ENCODE measurements around the gene STAT1.

DNA sequence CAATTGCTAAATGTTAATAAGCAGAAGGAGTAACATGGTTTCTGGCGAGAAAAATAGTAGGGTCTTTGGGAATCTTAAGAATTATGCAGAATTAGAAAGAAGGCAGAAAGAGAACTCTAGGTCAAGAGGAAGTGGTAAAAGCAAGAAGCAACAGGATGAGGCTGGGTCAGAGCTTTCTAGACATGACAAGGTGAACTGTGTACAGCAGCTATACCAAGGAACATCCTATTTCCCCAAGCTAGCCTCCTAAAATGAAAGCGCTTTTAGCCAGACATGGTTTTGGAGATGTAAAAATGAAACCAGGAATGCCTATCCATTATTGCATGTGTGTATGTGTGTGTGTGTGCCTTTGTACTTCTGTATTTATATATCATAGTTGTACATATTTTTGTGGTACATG is 42.3 kb upstream of the STAT1 start:
- TF ChIP-seq, protein P1, sequence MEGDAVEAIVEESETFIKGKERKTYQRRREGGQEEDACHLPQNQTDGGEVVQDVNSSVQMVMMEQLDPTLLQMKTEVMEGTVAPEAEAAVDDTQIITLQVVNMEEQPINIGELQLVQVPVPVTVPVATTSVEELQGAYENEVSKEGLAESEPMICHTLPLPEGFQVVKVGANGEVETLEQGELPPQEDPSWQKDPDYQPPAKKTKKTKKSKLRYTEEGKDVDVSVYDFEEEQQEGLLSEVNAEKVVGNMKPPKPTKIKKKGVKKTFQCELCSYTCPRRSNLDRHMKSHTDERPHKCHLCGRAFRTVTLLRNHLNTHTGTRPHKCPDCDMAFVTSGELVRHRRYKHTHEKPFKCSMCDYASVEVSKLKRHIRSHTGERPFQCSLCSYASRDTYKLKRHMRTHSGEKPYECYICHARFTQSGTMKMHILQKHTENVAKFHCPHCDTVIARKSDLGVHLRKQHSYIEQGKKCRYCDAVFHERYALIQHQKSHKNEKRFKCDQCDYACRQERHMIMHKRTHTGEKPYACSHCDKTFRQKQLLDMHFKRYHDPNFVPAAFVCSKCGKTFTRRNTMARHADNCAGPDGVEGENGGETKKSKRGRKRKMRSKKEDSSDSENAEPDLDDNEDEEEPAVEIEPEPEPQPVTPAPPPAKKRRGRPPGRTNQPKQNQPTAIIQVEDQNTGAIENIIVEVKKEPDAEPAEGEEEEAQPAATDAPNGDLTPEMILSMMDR (IDR thresholded peaks at IDR 0.05) = no peak
- TF ChIP-seq, protein P2, sequence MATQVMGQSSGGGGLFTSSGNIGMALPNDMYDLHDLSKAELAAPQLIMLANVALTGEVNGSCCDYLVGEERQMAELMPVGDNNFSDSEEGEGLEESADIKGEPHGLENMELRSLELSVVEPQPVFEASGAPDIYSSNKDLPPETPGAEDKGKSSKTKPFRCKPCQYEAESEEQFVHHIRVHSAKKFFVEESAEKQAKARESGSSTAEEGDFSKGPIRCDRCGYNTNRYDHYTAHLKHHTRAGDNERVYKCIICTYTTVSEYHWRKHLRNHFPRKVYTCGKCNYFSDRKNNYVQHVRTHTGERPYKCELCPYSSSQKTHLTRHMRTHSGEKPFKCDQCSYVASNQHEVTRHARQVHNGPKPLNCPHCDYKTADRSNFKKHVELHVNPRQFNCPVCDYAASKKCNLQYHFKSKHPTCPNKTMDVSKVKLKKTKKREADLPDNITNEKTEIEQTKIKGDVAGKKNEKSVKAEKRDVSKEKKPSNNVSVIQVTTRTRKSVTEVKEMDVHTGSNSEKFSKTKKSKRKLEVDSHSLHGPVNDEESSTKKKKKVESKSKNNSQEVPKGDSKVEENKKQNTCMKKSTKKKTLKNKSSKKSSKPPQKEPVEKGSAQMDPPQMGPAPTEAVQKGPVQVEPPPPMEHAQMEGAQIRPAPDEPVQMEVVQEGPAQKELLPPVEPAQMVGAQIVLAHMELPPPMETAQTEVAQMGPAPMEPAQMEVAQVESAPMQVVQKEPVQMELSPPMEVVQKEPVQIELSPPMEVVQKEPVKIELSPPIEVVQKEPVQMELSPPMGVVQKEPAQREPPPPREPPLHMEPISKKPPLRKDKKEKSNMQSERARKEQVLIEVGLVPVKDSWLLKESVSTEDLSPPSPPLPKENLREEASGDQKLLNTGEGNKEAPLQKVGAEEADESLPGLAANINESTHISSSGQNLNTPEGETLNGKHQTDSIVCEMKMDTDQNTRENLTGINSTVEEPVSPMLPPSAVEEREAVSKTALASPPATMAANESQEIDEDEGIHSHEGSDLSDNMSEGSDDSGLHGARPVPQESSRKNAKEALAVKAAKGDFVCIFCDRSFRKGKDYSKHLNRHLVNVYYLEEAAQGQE (IDR thresholded peaks at IDR 0.05; ENCODE audit: insufficient read depth in 1 of 2, low read depth in 2 of 2, low read length in 1 of 2) = no peak
- no peak for TF ChIP-seq TCF7L2 (IDR thresholded peaks at IDR 0.05; ENCODE audit: low read depth, low read length)
- TF ChIP-seq SIN3A (IDR thresholded peaks at IDR 0.05; ENCODE audit: borderline replicate concordance, insufficient read depth, low read depth, low read length) = no peak
- TF ChIP-seq POLR2AphosphoS5 (IDR thresholded peaks at IDR 0.05; ENCODE audit: low read depth, low read length) = no peak
